Neuron (in vitro differentiated cells): ENCODE results near the gene GRAMD4.

Experiments used
- H2AFZ ChIP-seq: one replicate; pipeline ENCODE4 v1.6.1; 2013; ENCODE audit warnings: low read depth, mild to moderate bottlenecking, inconsistent platforms, low read length, moderate library complexity
- H3K27me3 ChIP-seq: one replicate; pipeline ENCODE4 v1.6.1; 2013; ENCODE audit warnings: low read length; ENCODE audit not compliant: insufficient read depth
- H3K36me3 ChIP-seq: one replicate; pipeline ENCODE4 v1.6.1; 2013; ENCODE audit warnings: low read length; ENCODE audit not compliant: insufficient read depth
- H3K4me1 ChIP-seq: one replicate; pipeline ENCODE4 v1.6.1; 2013; ENCODE audit warnings: low read length; ENCODE audit not compliant: insufficient read depth
- H3K4me3 ChIP-seq: 2 replicates; pipeline ENCODE4 v1.5.1; 2013; ENCODE audit warnings: mild to moderate bottlenecking, low read length, moderate library complexity
- H3K9me3 ChIP-seq: one replicate; pipeline ENCODE4 v1.6.1; 2013; ENCODE audit warnings: low read length

Gene GRAMD4

DNA sequence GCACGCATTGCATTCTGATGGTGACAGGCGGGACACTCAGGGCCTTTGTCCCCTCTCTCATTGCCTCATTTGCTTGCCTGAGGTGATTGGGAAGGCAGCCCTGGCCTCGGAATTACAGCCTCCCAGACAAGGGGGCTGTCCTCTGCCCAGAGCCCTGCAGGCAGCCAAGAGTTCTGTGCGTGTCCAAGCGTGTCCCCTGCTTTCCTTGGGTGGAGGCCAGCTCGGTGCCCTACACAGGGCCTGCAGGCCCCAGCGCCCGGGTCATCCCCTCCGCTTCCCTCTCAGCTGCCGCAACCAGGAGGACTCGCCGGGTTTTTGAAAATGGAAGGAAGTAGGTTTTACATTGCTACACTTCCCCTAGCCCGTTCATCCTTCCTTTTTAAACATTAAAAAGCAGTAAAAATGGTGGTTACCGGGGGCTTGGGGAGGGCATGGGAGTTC lies 1.9 kb downstream of the GRAMD4 start:
- peaks cover 4% of the 10 kb centered on the region for H3K36me3 ChIP-seq
- no peak overlapping the region for H2AFZ ChIP-seq
- no peak overlapping the region for H3K4me3 ChIP-seq
- no peaks in the 10 kb centered on the region for H3K27me3 ChIP-seq
- peaks cover 14% of the 10 kb centered on the region for H3K9me3 ChIP-seq
- peaks cover 5% of the 10 kb centered on the region for H3K4me1 ChIP-seq

DNA sequence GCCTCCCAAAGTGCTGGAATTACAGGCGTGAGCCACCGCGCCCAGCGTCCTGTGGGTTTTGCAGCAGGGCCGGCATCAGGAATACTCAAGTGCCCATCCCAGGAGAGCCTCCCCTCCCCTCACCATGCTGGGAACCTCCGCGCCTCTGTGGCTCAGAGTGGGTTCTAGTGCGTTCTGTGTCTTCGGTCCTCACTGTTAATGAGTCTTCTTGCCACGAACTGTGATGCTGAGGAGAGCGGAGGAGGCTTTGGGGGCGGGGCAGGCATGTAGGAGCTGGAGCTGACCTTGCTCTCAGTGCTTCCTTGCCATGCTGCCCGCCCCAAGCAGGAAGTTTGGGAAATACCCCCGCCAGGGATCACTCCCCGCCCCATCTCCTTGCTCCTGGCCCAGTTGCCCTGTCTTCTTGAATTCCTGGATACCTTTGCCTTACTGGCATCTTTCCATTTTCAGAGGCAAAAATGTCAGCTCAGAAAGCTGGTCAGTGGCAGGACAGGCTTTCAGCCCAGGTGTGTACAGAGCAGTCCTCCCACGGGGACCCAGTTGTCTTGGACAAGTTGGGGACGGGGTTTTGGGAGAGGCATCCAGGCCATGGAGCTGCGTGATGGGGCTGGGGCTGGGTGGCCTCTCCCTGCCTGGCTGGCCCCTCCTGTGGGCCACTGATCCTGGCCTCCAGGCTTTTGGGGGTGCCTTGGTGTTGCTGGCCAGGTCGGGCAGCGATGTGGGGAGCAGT lies 5.1 kb downstream of the GRAMD4 start:
- Histone ChIP-seq H3K27me3 (no peaks in the 10 kb centered on the region), H3K4me3 (no peak overlapping the region), H3K9me3 (peaks cover 18% of the 10 kb centered on the region), H3K36me3 (peaks cover 4% of the 10 kb centered on the region), H2AFZ (no peak overlapping the region), H3K4me1 (peaks cover 5% of the 10 kb centered on the region)

DNA sequence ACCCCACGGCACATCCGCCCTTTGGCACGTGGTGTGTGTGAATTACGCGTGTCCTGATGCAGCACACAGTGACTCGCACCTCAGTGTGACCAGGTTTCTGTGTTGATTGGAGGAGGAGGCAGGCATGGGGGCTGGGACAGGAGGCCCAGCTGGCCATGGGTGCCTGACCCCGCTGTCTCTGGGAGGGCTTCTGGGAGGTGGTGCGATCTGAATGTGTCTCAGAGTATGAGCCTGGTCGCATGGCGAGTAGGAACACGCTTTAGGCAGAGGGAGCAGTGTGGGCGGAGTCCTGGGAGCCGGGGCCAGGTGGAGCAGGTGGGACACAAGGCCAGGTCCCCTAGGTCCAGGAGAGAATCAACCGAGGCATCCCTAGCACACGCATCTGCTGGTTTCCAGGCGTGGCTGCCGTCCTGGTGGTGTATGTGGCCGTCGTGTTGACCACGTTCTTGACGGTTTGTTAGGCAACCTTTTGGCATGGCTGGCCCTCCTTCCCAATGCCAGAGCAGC lies 5.7 kb downstream of the GRAMD4 start:
- Histone ChIP-seq H3K9me3 (peaks cover 24% of the 10 kb centered on the region), H3K4me1 (peaks cover 5% of the 10 kb centered on the region), H3K4me3 (no peak overlapping the region), H3K36me3 (peaks cover 4% of the 10 kb centered on the region), H2AFZ (no peak overlapping the region), H3K27me3 (no peaks in the 10 kb centered on the region)

DNA sequence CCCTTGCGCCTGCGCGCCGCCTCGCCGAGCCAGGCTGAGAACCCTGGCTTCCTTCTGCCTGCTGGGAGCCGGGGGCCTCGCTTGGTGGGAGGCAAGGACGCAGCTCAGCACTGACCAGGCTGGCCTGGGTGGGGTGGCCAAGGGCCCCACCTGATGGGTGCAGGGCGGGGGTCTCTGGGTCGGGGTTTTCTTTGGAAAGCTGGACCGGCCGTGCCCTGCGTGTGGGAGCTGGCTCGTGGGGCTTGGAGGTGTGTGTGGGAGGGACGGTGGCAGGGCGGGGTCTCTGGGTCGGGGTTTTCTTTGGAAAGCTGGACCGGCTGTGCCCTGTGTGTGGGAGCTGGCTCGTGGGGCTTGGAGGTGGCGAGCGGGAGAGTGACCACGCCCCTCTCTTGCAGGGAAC lies 6.2 kb downstream of the GRAMD4 start:
- Histone ChIP-seq H3K9me3 (peaks cover 27% of the 10 kb centered on the region), H3K4me3 (no peak overlapping the region), H2AFZ (no peak overlapping the region), H3K4me1 (peaks cover 5% of the 10 kb centered on the region), H3K27me3 (no peaks in the 10 kb centered on the region), H3K36me3 (peaks cover 4% of the 10 kb centered on the region)

DNA sequence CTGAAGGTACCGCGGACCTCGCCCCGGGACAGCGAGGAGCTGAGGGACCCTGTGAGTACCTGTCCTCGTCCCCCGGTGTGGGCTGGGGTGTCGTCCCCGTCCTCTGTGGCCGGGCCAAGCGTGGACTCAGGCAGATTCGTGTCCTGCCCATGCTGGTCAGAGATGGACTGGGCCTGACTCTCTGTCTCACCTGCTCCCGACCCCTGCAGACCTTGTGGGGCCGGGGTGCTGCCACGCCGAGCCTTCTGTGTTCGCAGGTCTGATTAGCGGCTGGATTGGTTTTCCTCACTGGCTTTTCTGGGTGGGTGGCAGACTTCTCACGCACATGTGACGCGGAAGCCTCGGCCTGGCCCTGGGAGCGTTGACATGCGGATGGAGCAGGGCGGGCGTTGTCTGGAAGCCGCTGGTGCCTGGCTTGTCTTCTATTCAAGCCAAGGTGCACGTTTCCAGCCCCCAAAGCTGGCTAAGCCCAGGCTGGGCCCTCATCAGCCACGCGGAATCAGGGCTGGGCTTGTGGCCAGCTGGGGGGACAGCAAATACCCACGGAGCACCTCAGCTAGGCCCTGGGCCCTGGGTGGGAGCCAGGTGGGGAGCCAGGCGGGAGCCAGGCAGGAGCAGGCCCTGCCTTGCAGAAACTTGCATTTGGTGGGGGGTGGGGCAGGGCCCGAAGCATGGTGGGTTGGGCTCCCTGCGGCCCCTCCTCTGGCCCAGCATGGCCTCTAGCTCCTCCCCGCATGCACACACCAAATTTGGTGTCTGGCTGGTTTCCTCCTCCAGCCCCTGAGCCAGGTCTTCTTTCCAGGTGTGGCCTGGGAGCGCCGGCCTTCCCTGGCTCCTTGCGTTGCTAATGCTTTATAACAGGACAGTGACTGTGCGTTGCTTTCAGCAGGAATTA lies 7.0 kb downstream of the GRAMD4 start:
- peaks cover 27% of the 10 kb centered on the region for H3K9me3 ChIP-seq
- H3K4me3 ChIP-seq = no peak overlapping the region
- H3K36me3 ChIP-seq = peaks cover 4% of the 10 kb centered on the region
- no peaks in the 10 kb centered on the region for H3K4me1 ChIP-seq
- no peak overlapping the region for H2AFZ ChIP-seq
- no peaks in the 10 kb centered on the region for H3K27me3 ChIP-seq

DNA sequence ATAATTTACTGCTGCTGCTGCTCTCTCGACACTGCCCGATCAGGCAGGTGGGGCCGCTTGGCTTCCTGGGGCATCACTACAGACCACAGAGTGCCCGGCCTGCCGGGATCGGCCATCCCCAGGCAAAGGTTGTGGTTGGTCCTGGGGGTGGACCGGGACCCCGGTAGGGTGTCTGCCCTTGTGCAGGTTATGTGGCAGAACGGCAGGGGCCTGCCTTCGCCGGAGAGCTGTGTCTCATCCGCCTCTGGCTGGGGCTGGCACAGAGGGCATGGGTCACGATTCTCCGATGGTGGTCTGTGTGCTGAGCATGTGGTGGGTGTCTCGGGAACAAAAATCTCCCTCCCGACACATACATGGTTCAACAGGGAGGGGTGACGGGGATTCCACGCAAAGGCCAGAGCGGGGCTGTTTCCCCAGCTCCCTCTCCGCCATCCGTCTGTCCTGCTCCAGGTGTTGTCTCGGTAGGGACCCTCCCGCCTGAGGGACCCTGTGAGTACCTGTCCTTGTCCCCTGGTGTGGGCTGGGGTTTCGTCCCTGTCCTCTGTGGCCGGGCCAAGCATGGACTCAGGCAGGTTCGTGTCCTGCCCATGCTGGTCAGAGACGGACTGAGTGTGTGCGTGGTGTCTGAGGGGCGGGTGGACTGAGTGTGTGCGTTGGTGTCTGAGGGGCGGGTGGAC lies 7.8 kb downstream of the GRAMD4 start:
- H3K4me1 ChIP-seq = no peaks in the 10 kb centered on the region
- no peak overlapping the region for H2AFZ ChIP-seq
- H3K27me3 ChIP-seq = no peaks in the 10 kb centered on the region
- H3K9me3 ChIP-seq = peaks cover 27% of the 10 kb centered on the region
- no peak overlapping the region for H3K4me3 ChIP-seq
- H3K36me3 ChIP-seq = peaks cover 4% of the 10 kb centered on the region

DNA sequence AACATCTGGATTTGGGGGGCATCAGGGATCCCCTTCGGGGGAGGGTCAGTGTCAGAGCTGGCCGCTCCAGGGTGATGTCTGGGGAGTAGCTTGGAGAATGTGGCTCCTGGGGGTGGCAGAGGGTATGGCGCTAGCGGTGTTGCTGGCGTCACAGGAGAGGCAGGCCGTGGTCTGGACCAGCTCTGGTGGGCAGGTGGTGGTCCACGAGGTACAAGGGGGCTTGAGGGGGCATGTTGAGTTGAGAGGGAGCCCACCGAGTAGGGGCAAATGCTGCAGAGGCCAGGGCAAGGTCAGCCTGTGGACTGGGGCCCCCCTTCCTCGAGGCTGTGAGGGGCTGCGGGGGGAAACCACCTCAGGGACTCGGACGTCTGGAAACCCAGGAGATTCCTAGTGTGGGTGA lies 8.6 kb downstream of the GRAMD4 start:
- Histone ChIP-seq H3K4me1 (no peaks in the 10 kb centered on the region), H3K27me3 (no peaks in the 10 kb centered on the region), H2AFZ (no peak overlapping the region), H3K9me3 (peaks cover 27% of the 10 kb centered on the region), H3K4me3 (no peak overlapping the region), H3K36me3 (peaks cover 4% of the 10 kb centered on the region)

DNA sequence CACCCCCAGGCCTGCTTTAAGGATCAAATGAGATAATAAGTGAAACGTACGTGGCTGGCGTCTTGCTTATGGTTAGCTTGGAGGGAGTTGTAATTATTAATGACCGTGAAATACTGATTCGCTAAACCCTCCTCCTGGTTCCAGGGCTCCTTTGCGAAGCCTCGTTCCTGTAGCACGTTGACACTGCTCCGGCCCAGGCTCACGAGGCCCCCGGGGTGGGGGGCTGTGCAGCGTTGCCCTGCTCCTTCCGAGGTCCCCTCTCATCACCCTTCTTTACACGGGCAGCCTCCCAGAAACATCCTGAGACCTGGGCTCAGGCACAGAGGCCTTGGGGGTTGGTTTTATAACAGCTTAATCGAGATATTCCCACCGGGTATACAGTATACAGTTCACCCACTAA lies 9.1 kb downstream of the GRAMD4 start:
- no peak overlapping the region for H2AFZ ChIP-seq
- H3K9me3 ChIP-seq = peaks cover 27% of the 10 kb centered on the region
- H3K4me3 ChIP-seq = no peak overlapping the region
- no peaks in the 10 kb centered on the region for H3K27me3 ChIP-seq
- no peaks in the 10 kb centered on the region for H3K4me1 ChIP-seq
- H3K36me3 ChIP-seq = peaks cover 4% of the 10 kb centered on the region

DNA sequence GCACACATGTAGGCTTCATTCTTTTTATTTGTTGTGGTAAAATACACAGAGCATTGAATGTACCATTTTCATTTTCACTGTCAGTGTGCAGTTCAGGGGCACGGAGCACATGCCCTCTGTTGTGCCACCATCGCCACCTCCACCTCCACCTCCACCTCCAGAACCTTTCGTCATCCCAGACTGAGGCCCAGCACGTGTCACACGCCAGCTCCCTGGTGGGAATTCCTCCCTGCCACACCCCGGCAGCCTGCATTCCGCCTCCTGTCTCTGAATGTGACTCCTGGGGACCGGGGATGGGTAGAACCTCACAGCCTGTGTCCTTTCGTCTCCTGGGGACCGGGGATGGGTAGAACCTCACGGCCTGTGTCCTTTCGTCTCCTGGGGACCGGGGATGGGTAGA lies 10.9 kb downstream of the GRAMD4 start:
- Histone ChIP-seq H3K4me1 (peaks cover 3% of the 10 kb centered on the region), H3K4me3 (no peak overlapping the region), H2AFZ (no peak overlapping the region), H3K9me3 (peaks cover 22% of the 10 kb centered on the region), H3K36me3 (peaks cover 4% of the 10 kb centered on the region), H3K27me3 (no peaks in the 10 kb centered on the region)

DNA sequence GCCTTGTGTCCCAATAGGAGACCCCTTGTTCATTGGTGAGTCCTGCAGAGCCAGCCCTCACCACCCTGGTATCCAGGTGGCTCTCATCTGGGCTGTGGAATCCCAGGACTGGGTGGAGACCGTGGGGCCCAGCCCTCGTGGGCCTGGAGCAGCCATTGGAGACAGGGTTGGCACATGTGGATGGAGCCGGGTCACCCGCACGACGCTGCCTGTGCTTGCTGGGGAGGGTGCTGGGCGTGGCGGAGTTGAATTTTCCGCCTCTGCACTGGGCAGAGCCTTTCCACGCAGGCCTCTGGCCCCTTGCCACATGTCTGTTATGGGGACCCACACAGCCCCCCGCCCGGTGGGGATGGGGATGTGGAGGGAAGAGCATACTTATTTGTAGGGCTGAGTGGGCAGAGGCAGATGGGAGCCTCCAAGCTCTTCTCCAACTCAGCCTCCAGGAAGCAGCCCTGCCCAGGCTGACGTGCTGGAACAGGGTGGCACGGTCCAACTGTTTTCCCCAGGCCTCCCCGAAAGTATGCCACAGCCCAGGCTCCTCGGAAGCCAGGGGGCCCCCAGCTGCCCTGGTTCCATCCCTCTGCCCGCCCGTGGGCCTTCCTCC lies 12.6 kb downstream of the GRAMD4 start:
- no peaks in the 10 kb centered on the region for H3K36me3 ChIP-seq
- peaks cover 10% of the 10 kb centered on the region for H3K9me3 ChIP-seq
- no peak overlapping the region for H2AFZ ChIP-seq
- no peaks in the 10 kb centered on the region for H3K27me3 ChIP-seq
- H3K4me3 ChIP-seq = no peak overlapping the region
- H3K4me1 ChIP-seq = peaks cover 3% of the 10 kb centered on the region

DNA sequence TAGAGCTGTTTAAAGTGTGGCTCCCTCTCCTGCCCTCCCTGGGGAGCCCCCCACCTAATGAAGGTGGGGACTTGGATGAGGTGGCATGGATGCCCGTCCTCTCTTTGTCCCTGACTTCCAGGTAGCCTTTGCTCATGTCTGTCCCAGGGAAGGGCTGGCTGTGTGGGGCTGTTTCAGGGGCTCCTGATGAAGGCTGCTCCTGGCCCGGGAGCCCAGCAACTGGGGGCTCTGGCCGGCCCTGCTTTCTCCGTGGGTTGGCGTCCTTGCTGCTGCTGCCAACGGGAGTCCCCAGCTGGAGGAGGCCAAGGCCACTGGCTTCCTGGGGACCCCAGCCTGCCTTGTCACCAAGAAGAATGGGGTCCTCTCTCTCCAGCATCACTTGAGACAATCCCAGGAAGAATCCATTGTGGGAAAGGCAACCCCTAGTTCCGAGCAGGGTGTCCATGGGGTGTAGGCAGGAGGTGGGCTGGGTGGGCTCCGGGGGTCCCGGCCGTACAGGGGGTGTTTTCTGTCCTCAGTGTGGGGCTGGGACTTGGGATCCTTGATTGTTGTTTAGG lies 13.2 kb downstream of the GRAMD4 start:
- H3K9me3 ChIP-seq = peaks cover 10% of the 10 kb centered on the region
- no peaks in the 10 kb centered on the region for H3K27me3 ChIP-seq
- peaks cover 3% of the 10 kb centered on the region for H3K4me1 ChIP-seq
- H3K36me3 ChIP-seq = no peaks in the 10 kb centered on the region
- H2AFZ ChIP-seq = no peak overlapping the region
- H3K4me3 ChIP-seq = no peak overlapping the region

DNA sequence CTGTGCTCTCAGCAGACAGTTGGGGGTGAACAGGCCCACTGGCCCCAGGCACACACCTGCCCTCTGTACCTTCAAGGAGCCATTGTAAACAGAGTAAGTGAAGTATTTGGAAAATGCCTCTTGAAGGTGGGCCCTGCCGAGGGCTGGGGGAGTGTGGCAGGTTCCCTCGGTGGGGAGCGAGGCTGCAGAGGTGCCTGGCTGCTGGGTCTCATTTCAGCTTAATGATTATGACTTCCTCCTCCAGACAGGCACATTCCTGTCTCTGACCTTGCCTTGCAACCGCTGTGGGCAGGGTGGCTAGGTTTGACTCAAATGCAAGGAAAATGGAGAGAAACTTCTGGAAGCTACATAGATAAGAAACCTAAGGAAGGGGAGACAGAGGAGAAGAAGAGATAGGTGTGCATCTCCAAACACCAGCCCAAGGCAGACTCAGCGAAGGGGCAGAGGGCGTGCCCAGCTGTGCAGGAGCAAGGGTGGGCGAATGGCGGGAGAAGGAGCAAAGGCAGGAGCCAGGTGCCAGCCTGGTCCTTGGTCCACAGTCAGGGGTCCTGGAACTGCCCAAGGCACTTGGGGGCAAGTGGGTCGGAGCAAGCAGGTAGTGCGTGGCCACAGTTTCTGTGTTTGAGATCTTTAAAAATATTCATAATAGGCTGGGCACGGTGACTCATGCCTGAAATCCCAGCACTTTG lies 14.0 kb downstream of the GRAMD4 start:
- no peak overlapping the region for H2AFZ ChIP-seq
- H3K4me1 ChIP-seq = peaks cover 3% of the 10 kb centered on the region
- no peaks in the 10 kb centered on the region for H3K36me3 ChIP-seq
- H3K9me3 ChIP-seq = peaks cover 10% of the 10 kb centered on the region
- no peaks in the 10 kb centered on the region for H3K27me3 ChIP-seq
- no peak overlapping the region for H3K4me3 ChIP-seq
